SH-SY5Y (cell line): ENCODE data around the gene HTR6.

ENCODE experiments used
- GATA2 ChIP-seq: IDR thresholded peaks from 2 replicates; pipeline ENCODE4 v1.6.1; 2011; ENCODE audit warnings: mild to moderate bottlenecking, low read depth, low read length
- GATA3 ChIP-seq: IDR thresholded peaks from 2 replicates; pipeline ENCODE4 v1.6.1; 2011; ENCODE audit warnings: low read depth, mild to moderate bottlenecking, low read length, moderate library complexity

GRCh38 chr1:19647643-19648042, 17.0 kb upstream of the HTR6 start:
- TF ChIP-seq GATA3 (no peak), GATA2 (no peak)
